ENCODE measurements around the gene SLC40A1. TPM values are rescaled to one million over a fixed set of nuclear protein-coding genes. Genes with fewer than 3 reads are reported as not detected.

Gene SLC40A1
- total and polyA plus RNA-seq, 2 of the 8 experiments (the other 6 are each of a cell fraction or from before 2014, with no cell fraction given): 0.03 TPM; not detected in 1

DNA sequence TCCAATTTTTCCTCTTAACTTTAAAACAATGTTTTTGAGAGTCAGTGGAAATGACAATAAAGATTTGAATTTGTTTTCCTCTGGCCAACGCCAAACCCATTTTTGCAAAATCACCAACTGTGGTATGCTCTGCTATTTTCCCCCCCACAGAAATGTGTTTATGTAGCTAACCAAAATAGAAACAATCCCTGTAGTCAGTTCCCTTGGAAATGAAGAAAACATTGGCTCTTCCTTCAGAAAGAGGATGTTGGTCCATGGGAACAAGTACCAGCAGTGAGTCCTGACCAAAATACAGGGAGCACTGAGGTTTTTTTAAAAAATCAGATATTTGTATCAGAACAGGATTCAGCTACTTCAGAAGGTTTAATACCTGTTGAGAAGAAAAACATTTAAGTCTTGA lies 65.3 kb downstream of the SLC40A1 start:
- H3K4me2 ChIP-seq (ENCODE audit: insufficient read depth in 1 of 2, low read depth in 2 of 2, low read length in 2 of 2): no peak overlapping the region
- no peak overlapping the region for H3K18ac ChIP-seq (ENCODE audit: extremely low read depth, low read length)
- 94% methylated on average over 1 of the region's 1 CpG; no CpG with 5 or more reads in 1 of the 2 experiments for WGBS, 2 experiments (ENCODE audit: extremely low coverage in 1 of 2, insufficient coverage in 1 of 2, insufficient read length in 1 of 2, insufficient replicate concordance in 2 of 2, low coverage in 1 of 2, low lambda C conversion rate in 2 of 2, missing lambda C conversion rate in 1 of 2)
- H3K27me3 ChIP-seq (replicated peaks in 1 of 4; ENCODE audit: control insufficient read depth in 3 of 4, extremely low read depth in 1 of 4, insufficient read depth in 3 of 4, low read length in 3 of 4): no peaks in the 10 kb centered on the region
- no peak overlapping the region for H4K5ac ChIP-seq (ENCODE audit: insufficient read length, low read depth, low read length)
- H2BK12ac ChIP-seq (ENCODE audit: low read depth, low read length): no peak overlapping the region
- H2BK120ac ChIP-seq (replicated peaks; ENCODE audit: low read depth, low read length): no peak overlapping the region
- H3K27ac ChIP-seq (ENCODE audit: low read depth, low read length): no peak overlapping the region
- H2AK5ac ChIP-seq (ENCODE audit: low read depth, low read length): no peak overlapping the region
- no peak overlapping the region for H3K23ac ChIP-seq (ENCODE audit: insufficient read length)
- H4K8ac ChIP-seq (ENCODE audit: extremely low read depth, insufficient read depth, low read length): no peak overlapping the region
- H2BK15ac ChIP-seq (ENCODE audit: low read length): no peak overlapping the region
- no peaks in the 10 kb centered on the region for H3K36me3 ChIP-seq (ENCODE audit: control insufficient read depth in 2 of 4, insufficient read depth in 4 of 4, low read length in 3 of 4)
- H2BK20ac ChIP-seq (ENCODE audit: low read length): no peak overlapping the region
- H2AFZ ChIP-seq (ENCODE audit: low read length): no peak overlapping the region
- no peak overlapping the region for H3K4ac ChIP-seq (replicated peaks; ENCODE audit: insufficient read length, low read depth, low read length)
- POLR2A ChIA-PET (ENCODE audit: partially characterized antibody): no interaction called here
- no peak overlapping the region for H2BK5ac ChIP-seq (ENCODE audit: low read depth, low read length)
- no peaks in the 10 kb centered on the region for H4K20me1 ChIP-seq (replicated peaks in 1 of 2; ENCODE audit: control insufficient read depth in 1 of 2, insufficient read depth in 2 of 2, low read length in 2 of 2)
- FAIRE-seq (no peak), DNase-seq (ENCODE audit: low read depth in 1 of 2, low spot score in 2 of 2) (no peak)
- H3K79me2 ChIP-seq (ENCODE audit: control insufficient read depth in 1 of 2, insufficient read depth in 2 of 2, low read length in 2 of 2): no peaks in the 10 kb centered on the region
- no peak overlapping the region for H3K4me3 ChIP-seq (ENCODE audit: extremely low read depth in 1 of 4, insufficient read depth in 2 of 4, low read depth in 3 of 4, low read length in 4 of 4)
- H4K91ac ChIP-seq (replicated peaks; ENCODE audit: insufficient read length, low read length): no peak overlapping the region
- TF ChIP-seq ZNF274 (IDR thresholded peaks at IDR 0.05; ENCODE audit: borderline replicate concordance, extremely low read depth, low read length) (no peak), HDAC2 (IDR thresholded peaks at IDR 0.05; ENCODE audit: borderline replicate concordance in 1 of 2, low read depth in 2 of 2, low read length in 2 of 2) (no peak), SP1 (IDR thresholded peaks at IDR 0.05; ENCODE audit: low read depth, low read length) (no peak), SRF (IDR thresholded peaks at IDR 0.05; ENCODE audit: low read depth, low read length) (no peak), SIX5 (IDR thresholded peaks at IDR 0.05; ENCODE audit: low read depth, low read length) (no peak), POLR2AphosphoS5 (IDR thresholded peaks at IDR 0.05; ENCODE audit: low read depth, low read length) (no peak), CEBPB (IDR thresholded peaks at IDR 0.05; ENCODE audit: low read depth, low read length) (no peak), KDM4A (IDR thresholded peaks at IDR 0.05; ENCODE audit: low read depth, low read length, severe bottlenecking) (no peak)
- TF ChIP-seq, protein P1, sequence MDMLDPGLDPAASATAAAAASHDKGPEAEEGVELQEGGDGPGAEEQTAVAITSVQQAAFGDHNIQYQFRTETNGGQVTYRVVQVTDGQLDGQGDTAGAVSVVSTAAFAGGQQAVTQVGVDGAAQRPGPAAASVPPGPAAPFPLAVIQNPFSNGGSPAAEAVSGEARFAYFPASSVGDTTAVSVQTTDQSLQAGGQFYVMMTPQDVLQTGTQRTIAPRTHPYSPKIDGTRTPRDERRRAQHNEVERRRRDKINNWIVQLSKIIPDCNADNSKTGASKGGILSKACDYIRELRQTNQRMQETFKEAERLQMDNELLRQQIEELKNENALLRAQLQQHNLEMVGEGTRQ (IDR thresholded peaks at IDR 0.05; ENCODE audit: low read length): no peak
- TF ChIP-seq, protein P2, sequence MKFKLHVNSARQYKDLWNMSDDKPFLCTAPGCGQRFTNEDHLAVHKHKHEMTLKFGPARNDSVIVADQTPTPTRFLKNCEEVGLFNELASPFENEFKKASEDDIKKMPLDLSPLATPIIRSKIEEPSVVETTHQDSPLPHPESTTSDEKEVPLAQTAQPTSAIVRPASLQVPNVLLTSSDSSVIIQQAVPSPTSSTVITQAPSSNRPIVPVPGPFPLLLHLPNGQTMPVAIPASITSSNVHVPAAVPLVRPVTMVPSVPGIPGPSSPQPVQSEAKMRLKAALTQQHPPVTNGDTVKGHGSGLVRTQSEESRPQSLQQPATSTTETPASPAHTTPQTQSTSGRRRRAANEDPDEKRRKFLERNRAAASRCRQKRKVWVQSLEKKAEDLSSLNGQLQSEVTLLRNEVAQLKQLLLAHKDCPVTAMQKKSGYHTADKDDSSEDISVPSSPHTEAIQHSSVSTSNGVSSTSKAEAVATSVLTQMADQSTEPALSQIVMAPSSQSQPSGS (IDR thresholded peaks at IDR 0.05; ENCODE audit: low read length): no peak
- no peaks in the 10 kb centered on the region for H3K4me1 ChIP-seq (replicated peaks in 1 of 4; ENCODE audit: control insufficient read depth in 3 of 4, insufficient read depth in 4 of 4, low read length in 3 of 4)
- H3K23me2 ChIP-seq (ENCODE audit: low read depth, low read length): no peaks in the 10 kb centered on the region
- H3K9me3 ChIP-seq (ENCODE audit: insufficient read depth in 2 of 2, low read depth in 1 of 2, low read length in 1 of 2): no peaks in the 10 kb centered on the region; a peak in 1 of 4 replicates
- no peak overlapping the region for H3K14ac ChIP-seq (ENCODE audit: insufficient read length)
- no peaks in the 10 kb centered on the region for H3K79me1 ChIP-seq (ENCODE audit: low read depth, low read length)
- no peak overlapping the region for H3K9ac ChIP-seq (replicated peaks in 1 of 4; ENCODE audit: extremely low read depth in 1 of 4, low read depth in 3 of 4, low read length in 3 of 4)
- no peak overlapping the region for H3K56ac ChIP-seq (replicated peaks; ENCODE audit: insufficient read length, low read depth, low read length)
- CTCF ChIA-PET (ENCODE audit: partially characterized antibody): no interaction called here

Measured in H1 (cell line).